GM12892 (cell line): Measurements from ENCODE around the gene RAP1GAP2.

Experiments
- DNase-seq: peaks from one replicate; pipeline ENCODE4 v3.0.0; 2011; ENCODE audit not compliant: insufficient read length
- FAIRE-seq: peaks from 2 replicates; lab custom pipeline; 2011; peaks lifted over from hg19 to GRCh38; lab: Jason Lieb, UNC
- POLR2A ChIP-seq: IDR thresholded peaks from 2 replicates; pipeline ENCODE4 v1.6.1; 2011; ENCODE audit warnings: low read depth, low read length, control low read depth
- POLR2AphosphoS5 ChIP-seq: IDR thresholded peaks from 2 replicates; pipeline ENCODE4 v1.6.1; 2011; ENCODE audit warnings: low read depth, low read length, control low read depth
- TAF1 ChIP-seq: IDR thresholded peaks from 2 replicates; pipeline ENCODE4 v1.6.1; 2011; ENCODE audit warnings: low read depth, mild to moderate bottlenecking, control low read depth, low read length, borderline replicate concordance

RAP1GAP2 gene

GRCh38 chr17:3033741-3034577 lies 237.7 kb downstream of the RAP1GAP2 start:
- no peak for DNase-seq
- TF ChIP-seq POLR2AphosphoS5, result no peak
- no peak for TF ChIP-seq TAF1
- no peak for TF ChIP-seq POLR2A
- no peak for FAIRE-seq

GRCh38 chr17:3034578-3034920 lies 238.3 kb downstream of the RAP1GAP2 start:
- no peak for TF ChIP-seq POLR2AphosphoS5
- no peak for TF ChIP-seq POLR2A
- TF ChIP-seq TAF1, result no peak
- no peak for DNase-seq
- no peak for FAIRE-seq

DNA sequence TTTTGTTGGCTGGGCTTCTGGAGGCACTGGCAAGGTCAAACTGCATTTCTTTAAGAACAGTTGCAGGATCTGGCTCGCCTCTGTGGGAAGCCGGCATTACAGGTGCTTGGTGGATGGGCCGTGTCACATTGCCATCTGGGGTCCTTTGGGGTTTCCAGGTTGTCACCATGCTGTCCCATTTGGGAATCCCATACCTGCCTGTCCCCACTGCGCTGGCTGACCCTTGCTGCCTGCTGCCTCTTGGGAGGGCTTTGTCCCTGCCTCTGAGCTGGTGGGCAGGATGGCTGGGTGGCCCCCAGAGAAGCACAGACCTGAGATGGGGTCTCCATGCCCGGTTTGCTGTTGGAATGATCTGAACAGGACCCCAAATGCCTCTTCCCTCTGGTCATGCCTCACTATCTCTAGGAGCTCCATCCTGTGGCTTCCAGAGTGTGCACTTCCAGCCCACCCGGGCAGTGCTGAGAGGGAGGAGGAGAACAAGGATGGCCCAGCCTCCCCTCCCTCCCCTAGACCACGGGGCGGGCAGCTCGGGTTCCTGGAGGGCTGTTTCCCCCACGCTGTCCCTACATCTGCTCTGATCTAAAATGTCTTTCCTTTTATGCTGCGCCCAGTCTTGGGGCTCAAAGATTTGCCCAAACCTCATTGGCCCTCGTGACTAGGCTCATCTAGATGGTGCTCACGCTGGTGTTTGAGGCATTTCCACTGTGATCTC lies 239.2 kb downstream of the RAP1GAP2 start:
- DNase-seq (no peak), FAIRE-seq (no peak)
- no peak for TF ChIP-seq POLR2AphosphoS5
- no peak for TF ChIP-seq POLR2A
- no peak for TF ChIP-seq TAF1

GRCh38 chr17:3035968-3036280 lies 239.7 kb downstream of the RAP1GAP2 start:
- no peak for FAIRE-seq
- no peak for DNase-seq
- no peak for TF ChIP-seq POLR2A
- no peak for TF ChIP-seq POLR2AphosphoS5
- no peak for TF ChIP-seq TAF1

DNA sequence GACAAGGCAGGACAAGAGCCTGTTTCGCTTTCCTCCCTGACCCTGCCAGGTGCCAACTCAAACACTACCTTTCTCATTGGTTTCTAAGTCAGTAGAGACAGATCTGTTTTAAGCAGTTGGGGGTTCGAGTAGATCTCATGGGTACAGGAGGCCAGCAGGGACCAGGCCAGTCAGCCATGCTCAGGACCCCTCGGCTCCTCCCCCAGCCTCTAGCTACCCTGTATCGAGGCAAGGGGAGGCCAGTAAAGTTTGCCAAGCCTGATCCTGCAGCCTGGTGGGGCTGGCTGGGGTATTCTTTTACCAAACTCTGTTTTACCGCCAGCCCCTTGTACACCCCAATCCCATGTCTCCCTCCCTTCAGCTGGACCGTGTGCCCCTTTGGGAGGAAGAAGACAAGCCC lies 240.6 kb downstream of the RAP1GAP2 start:
- TF ChIP-seq POLR2A, result no peak
- TF ChIP-seq TAF1, result no peak
- no peak for TF ChIP-seq POLR2AphosphoS5
- DNase-seq (no peak), FAIRE-seq (no peak)

GRCh38 chr17:3037259-3037658 lies 241.0 kb downstream of the RAP1GAP2 start:
- FAIRE-seq (no peak), DNase-seq (no peak)
- TF ChIP-seq POLR2A (no peak), TAF1 (no peak), POLR2AphosphoS5 (no peak)

- TF ChIP-seq POLR2A (no peak), POLR2AphosphoS5 (no peak), TAF1 (no peak)
- FAIRE-seq (no peak), DNase-seq (no peak)
These were observed 242.7 kb downstream of the RAP1GAP2 start for GRCh38 chr17:3038941-3039340.

GRCh38 chr17:3039736-3040135 lies 243.5 kb downstream of the RAP1GAP2 start:
- no peak for FAIRE-seq
- DNase-seq, result no peak
- no peak for TF ChIP-seq POLR2A
- TF ChIP-seq TAF1, result no peak
- no peak for TF ChIP-seq POLR2AphosphoS5

GRCh38 chr17:3040882-3041281 lies 244.6 kb downstream of the RAP1GAP2 start:
- no peak for FAIRE-seq

GRCh38 chr17:3043737-3044365 lies 247.6 kb downstream of the RAP1GAP2 start:
- no peak for TF ChIP-seq POLR2AphosphoS5
- TF ChIP-seq POLR2A, result no peak
- TF ChIP-seq TAF1, result no peak
- FAIRE-seq (no peak), DNase-seq (no peak)

More at GRCh38 chr17:3040882-3041281, 244.6 kb downstream of the RAP1GAP2 start:
- TF ChIP-seq TAF1 (no peak), POLR2A (no peak), POLR2AphosphoS5 (no peak)
- no peak for DNase-seq

DNA sequence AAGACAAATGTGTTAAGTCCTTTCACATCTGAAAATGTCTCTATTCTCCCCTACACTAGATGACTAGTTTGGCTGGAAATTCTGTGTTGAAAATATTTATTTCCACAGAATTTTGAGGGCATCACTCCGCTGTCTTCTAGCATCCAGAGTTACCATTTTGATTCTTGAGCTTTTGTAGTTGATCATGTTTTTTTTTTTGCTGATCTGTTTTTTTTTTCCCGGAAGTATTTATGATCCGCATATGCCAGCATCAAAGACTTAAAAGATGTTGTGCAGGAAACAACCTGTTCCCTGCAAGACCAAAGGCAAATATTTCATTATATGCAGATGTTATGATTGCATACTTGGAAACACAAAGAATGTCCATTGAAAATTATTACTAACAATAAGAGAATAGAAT lies 250.5 kb downstream of the RAP1GAP2 start:
- DNase-seq, result no peak
- no peak for TF ChIP-seq TAF1
- no peak for TF ChIP-seq POLR2A
- no peak for TF ChIP-seq POLR2AphosphoS5
- no peak for FAIRE-seq
